ENCODE data around the gene ELAC2.
A peak's percentile ranks its signal among the peaks of the same experiment; 100 is the strongest.

ELAC2 gene, protein sequence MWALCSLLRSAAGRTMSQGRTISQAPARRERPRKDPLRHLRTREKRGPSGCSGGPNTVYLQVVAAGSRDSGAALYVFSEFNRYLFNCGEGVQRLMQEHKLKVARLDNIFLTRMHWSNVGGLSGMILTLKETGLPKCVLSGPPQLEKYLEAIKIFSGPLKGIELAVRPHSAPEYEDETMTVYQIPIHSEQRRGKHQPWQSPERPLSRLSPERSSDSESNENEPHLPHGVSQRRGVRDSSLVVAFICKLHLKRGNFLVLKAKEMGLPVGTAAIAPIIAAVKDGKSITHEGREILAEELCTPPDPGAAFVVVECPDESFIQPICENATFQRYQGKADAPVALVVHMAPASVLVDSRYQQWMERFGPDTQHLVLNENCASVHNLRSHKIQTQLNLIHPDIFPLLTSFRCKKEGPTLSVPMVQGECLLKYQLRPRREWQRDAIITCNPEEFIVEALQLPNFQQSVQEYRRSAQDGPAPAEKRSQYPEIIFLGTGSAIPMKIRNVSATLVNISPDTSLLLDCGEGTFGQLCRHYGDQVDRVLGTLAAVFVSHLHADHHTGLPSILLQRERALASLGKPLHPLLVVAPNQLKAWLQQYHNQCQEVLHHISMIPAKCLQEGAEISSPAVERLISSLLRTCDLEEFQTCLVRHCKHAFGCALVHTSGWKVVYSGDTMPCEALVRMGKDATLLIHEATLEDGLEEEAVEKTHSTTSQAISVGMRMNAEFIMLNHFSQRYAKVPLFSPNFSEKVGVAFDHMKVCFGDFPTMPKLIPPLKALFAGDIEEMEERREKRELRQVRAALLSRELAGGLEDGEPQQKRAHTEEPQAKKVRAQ

DNA sequence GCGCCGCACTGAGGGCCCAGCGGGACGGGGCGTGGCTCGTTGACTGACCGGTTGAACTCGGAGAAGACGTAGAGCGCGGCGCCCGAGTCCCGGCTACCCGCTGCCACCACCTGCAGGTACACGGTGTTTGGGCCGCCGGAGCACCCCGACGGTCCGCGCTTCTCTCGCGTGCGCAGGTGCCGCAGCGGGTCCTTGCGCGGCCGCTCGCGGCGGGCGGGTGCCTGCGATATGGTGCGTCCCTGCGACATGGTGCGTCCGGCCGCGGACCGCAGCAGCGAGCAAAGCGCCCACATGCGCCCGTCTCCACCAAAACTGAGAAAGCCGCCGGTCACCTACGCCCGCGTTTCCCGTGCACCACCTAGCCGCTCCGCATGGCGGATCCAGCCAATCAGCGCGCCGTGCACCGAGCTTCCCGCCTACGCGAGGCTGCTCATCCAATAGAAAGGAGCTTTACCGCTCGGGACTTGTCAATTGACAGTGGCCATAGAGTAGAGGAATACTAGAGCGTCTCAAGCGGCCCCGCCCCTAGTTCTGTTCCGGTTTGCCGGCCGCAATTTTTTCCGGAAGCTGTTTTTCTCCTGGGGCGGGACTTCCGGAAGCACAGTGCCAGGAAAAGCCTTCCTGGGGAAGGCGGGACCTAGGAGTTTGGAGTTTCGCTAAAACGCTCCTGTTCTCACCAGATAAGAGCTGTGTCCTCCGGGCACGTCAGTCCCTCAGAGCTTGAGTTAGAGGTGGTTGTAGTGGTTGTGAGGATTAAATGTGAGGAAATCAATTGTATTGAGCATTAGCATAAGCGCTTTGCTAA is at the start of gene ELAC2:
TSS of gene ELAC2 (minus strand) at position 373 of the 805 bp plus-strand sequence. CDS start at position 293, 80 bp downstream.
- peak; percentile 98 for DNase-seq

DNA sequence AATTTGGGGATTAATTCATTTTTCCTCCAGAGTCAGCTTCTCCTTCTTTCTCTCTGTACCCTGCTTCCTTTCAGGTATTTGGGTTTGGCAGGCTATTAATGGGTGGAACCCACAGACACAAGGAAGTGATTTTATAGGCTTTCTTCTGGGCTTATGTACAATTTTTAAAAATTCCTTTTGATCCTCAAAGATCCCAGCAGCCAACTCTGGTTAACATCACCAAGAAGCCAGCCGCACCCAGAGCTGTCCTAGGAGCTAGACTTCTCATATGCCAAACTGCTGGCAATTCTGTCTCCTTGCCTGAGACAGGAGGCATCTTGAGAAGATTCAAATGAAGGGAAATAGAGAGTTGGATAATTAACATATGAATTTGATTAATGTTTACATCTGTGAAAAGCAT is 47.2 kb upstream of the ELAC2 start:
- no peak for DNase-seq

DNA sequence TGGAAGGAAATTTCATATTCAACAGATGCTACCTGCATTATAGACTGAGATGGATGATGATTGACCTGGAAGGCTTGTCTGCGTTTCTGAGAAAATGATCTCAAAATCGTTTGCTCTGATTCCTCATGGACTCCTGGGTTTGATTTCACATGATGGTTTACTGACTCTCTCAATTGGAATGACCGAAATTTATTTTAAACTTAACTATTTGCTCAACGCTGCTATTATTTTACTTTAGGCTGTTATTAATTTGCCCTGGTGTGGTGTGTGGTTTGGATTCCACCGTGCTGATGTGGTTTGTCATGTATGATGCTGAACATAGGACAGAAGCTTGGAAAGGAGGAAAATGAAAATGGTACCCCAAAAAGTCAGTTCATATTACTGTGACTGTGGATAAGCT is 37.3 kb upstream of the ELAC2 start:
- no peak for DNase-seq

DNA sequence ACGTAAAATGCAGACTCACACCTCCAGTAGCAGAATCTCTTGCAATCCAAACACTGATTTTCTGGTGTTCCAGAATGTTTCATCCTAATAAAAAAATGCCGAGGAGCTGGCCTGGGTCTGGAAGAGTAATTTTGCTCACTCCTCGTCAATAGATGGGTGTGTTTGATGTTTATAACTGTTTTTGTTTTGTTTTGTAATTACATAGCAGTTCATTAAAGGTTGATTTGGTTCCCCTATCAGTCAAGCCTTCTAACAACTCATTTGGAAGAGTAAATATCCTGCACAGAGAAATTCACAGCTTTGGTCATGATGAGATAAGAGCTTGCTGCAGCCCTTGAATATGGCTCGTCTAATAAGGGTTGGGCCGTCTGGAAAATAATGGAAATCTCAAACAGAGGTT is 36.8 kb upstream of the ELAC2 start:
- DNase-seq, result no peak

DNA sequence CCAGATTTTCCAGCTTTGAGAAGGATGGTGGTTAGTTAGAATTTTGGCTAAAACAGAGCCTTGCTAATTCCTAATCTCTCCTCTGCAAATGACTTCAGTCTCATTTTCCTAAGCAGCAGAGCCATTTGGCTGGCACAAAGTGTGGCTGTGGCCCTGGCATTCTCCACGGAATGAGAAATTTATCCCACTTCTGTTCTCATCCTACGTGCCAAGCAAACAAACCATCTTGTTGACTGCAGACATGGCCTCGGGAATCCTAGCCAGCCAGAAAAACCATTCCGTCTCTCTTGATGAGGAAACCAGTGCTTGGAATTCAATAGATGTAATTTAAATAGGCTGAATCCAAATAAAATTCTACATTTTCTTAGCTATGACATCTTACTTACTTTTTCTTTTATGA is 34.1 kb upstream of the ELAC2 start:
- peak; percentile 54 for DNase-seq

DNA sequence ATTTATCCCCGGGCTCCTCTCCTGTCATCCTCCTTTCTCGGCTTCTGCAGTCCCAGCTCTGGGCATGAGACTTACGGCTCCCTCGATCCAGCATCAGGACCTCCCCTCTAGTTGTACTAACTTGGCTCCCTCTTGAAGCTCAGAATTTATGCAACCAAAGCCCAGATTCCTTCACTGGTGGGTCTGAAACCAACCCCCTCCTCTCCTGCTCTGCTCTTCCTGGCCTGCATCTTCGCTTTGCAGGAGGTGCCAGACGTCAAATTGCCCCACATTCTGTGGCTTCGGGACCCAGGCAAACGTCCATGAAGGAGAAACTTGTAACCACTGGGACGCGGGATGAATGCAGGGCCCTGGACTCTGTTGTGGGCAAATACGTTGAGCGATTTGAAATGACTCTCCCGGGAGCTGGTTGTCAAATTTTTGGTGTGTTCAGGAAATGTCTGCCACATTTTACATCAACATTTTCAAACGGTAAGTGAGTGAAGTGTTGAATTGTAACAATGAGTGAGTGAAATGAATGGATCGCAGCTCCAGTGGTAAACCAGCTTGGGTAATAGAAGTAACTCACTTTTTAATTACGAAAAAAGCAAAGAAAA is 29.3 kb upstream of the ELAC2 start:
- DNase-seq, result no peak

DNA sequence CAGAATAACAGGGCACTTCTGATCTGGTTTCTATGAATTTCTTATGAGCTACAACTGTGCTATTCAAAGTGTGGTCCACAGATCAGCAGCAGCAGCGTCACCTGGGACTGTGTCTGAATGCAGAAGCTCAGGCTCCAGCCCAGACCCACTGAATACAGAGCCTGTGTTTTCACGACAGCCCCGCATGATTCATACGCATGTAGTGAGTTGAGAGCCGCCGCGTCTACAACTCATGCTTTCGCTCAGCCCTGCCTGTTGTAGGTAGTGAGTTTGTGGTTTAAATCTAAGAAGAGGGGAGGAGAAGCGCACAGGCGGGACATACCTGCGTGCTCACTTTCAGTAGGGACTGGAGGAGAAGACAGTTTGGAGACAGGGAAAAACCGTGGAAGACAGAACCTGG is 28.5 kb upstream of the ELAC2 start:
- DNase-seq, result no peak

DNA sequence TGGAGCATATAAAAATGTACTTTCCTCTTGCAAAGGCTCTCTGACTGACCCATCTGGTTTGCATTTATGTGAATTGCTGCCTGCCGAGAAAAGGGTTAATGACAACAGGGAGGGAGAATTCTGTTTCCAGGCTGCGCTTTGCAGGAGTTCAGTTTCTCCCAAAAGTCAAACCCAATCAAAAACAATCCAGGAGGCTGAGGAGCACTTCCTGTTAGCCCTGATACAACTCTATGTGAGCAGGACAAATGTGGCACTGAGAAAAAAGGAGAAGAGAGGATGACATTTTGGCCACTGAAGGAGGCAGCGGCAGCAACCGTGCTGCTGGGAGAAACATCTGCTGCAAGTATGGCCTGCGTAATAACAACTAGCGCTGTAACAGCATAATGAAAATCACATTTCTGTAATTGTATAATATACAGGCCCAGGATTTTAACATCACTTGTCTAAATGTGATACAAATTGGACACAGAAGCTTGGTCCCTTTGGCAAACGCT is 26.8 kb upstream of the ELAC2 start:
- DNase-seq, result peak; percentile 41

DNA sequence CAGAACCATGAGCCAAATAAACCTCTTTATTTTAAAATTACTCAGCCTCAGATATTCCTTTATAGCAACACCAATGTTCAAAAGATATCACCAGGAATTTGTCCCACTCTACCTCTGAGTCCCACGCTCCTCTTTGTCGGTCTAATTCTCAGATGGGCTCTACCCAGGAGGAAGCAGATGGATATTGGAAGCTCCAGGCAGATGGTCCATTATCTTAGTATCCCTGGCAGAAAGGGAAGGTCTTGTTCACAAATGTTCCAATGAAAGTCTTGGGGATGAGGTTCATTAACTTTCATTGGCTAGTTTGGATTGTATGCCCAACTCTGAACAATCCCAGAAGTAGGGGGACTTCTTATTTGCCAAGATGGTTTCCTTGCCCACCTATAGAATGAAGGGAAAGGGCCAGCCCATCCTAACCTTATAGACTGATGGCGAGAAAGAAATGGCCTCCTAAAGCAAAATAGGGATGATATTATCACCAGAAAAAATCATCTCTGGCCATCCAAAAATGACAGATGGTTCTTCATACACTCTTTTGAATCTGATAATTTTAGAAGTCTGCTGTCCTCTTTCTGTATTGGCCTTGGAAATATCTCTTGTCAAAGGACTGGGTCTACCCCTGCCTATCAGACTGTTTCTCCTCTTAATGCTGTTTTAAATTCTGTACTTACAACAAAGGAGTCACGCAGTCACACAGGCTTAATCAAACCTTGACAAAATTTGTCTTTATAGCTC is 21.3 kb upstream of the ELAC2 start:
- no peak for DNase-seq

DNA sequence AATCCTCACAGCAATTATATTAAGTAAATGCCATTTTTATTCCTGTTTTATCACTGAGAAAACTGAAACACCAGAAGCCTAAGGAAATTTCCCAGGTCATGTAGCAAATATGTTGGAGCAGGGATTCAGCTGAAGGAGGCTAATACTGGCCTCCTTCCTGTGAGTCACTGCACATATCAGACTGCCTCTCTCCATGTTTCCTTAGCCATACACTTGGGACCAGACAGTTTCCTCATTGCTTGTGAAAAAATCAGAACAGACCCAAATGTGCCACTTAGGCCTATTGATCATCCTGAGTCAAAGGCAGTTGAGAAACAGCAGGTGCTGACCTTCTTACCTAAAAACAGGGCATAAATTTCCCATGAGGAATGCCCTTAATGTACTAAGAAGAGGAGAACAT is 18.9 kb upstream of the ELAC2 start:
- DNase-seq, result no peak

DNA sequence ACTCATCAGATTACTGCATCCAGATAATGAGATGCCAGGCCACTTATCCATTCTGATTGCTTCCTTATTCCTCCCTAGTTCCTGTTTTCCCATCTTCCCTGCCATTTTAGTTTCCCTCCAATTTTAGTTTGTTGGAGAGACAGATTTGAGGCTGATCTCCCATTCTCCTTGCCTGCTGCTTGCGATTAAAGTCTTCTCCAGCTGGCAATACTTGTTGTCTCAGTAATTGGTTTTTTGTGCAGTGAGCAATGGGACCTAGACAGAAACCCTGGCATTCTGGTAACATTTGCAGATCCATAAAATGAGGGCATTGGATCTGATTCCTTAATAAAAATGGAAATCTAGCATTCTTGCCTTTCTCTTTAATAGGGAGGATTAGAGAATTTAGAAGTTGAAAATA is 17.6 kb upstream of the ELAC2 start:
- no peak for DNase-seq

DNA sequence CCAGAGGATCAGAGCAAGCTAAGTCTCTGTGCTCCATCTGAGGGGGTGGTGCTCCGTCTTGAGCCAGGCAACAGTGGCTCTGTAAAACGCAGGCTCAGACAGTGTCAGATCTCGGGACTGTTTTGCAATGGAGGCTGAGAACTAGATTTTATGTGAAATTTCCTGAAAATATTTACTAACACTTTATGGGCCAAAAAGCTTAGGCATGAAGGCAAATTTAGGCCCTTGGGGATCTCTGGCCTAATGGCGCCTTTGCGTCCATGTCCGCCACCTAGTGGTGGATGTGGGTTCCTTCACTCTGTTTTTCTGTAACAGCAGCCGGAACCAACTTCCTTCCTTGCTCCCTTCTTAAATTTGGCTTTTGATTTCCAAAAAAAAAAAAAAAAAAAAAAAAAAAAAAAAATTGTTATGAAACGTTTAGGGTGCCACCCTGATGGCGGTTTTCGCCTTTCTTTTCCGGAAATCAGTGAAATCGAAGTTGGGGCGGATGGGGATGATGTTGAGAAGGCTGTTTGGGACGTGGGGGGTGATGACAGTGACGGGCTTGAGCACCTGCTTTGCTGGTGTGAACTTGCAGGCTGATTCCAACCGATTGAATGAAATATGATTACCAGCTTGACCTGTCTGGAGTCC is 14.0 kb upstream of the ELAC2 start:
- DNase-seq, result no peak

DNA sequence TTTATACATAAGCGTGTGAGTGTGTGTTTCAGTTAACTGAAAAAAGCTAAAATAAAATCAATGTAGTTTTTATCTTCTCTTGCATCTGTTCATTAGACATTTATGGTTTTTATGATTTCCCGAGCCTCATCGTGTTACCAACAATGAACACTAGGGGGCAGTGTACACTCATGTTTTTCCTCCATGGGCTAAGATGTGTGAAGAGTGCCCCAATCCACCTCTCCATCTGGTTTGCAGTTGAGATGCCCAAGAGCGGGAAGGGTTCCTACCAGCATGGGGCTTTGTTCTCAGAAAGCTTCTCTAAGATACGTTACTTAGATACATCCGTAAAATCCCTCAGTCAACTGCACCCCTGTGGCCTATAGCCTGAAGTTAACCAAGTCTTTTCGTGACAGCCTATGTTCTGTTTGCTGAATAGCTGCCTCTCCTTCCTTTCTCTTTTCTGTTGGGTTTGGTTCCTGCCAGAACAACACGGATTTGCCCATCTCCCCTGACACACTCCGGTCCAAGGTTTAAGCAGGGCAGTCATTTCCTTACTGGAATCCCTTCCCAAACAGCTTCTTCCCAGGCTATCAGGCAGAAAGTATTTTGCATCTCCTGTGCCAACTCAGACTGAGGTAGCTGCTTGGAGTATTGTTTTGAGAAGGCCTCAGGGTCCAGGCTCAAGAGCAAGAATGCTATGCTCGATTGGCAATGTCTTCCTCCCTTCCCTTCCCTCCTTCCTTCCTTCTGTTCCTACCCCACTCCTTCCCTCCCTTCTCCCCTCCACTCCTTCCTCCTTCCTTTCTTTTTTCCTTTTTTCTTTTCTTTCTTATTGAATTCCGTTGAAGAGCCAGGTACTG is 12.9 kb upstream of the ELAC2 start:
- DNase-seq, result peak; percentile 55

DNA sequence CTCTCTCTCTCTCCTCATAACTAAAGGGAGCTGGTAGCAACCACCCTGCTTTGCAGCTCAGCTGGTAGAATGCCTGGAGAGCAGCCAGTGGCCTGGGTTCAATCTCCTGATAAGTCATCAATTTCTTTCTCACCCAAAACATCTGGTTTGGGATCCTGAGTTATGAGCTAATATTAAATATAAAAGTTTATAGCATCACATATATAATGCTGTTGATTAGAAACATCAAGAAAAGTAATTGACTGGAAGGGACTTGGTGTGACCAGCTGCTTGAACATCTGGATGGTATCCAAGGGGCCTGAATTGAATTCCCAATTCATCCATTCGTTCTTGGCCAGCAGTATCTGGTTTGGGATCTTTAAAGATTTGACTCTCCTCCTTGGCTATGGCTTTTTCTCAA is 12.2 kb upstream of the ELAC2 start:
- DNase-seq, result no peak

DNA sequence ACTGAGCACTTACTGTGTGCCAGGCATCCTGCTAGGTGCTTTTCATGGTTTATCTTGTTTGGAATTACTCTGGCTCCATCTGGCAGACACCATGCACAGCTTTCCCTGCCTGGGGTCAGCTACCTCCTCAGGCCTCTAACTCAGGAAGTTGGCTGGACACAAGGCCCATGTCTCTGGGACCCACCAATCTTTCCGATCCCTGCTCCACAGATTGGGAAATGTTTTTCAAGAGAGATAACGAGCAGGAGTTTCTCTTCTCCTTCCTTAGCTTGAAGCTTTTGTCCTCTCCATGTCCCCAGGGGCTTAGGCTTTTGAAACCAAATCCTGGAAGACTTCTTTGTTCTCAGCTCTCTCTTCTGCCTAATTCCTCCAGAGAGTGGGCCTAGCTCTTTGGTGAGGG is 11.5 kb upstream of the ELAC2 start:
- no peak for DNase-seq

DNA sequence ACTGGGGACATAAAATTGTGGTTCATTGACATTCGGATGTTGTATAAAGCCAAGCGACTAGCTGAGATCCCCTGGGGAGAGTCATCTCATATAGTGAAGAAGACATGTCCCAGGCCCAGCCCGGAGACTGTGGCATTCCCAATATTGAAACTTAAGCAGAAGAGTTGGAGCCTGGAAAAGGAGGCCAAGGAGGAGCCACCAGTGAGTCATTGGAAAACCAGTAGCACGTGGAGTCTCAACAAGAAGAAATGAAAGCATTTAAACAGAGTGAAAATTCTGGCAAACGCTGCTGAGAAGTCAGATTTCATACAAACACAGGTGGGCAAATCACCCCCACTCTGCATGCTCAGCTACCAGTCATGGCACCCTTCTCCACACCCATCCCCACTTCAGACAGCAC is 9.4 kb upstream of the ELAC2 start:
- DNase-seq, result no peak

DNA sequence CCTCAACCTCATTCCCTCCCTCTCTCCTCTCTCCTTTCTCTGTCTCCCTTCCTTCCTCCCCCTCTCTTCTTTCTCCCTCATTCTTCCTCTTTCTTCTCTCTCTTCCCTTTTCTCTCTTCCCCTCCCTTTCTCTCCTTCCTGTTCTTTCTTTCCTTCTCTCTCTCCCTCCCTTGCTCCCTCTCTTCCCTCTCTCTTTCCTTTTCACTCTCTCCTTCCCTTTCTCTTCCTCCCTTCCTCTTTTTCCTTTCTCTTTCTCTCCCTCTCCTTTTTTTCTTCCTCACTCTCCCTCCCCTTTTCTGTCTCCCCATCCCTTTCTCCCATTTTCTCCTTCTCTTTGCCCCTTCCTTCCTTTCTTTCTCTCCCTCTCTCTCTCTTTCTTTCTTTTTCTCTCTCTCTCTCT is 7.9 kb upstream of the ELAC2 start:
- no peak for DNase-seq

DNA sequence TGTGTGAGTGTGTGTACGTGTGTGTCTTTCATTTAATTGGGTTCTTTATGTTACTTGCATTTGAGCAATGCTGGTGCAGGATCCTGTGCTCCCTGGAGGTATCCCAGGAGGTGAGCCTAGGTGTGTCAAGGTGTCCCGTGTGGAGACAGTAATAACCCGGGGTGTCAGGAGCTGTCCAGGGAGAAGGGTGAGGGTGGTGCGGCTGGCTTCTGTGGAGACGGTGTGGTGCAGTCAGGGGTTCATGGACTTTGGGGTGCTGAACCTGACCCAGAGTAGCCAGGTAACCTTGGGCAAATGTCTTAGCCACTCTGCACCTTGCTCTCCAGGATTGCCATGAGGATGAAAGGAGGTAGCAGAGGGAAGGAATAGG is 7.4 kb upstream of the ELAC2 start:
- no peak for DNase-seq

DNA sequence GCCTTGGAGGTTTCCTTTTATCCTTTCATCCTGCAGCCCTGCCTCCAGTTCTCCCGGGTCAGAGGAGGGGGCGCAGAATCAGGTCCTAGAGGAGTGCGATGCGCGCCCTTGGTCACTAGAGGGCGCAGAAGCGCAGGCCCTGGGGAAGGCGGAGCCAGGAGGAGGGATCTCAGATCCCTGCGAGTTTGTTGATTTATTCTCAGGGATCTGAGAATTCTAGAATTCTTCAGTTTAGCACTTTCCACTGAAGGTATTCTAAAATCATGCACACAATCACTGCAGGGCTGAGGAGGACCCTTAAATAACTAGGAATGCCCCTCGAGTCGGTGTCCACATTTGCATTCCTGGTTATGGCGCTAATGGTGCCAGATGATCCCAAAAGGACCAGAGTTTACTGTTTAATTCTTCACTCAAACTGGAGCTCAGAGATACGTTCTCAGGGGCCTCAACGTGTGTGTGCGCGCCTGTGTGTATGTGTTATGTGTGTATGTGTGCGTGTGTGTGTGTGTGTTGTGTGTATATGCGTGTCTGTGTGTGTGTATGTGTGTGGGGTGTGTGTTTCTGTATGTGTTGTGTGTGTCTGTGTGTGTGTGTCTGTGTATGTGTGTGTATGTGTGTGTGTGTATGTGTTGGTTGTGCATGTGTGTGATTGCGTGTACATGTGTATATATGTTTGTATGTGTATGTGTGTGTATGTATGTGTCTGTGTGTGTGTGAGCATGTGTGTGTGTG is 6.9 kb upstream of the ELAC2 start:
- peak; percentile 70 for DNase-seq

DNA sequence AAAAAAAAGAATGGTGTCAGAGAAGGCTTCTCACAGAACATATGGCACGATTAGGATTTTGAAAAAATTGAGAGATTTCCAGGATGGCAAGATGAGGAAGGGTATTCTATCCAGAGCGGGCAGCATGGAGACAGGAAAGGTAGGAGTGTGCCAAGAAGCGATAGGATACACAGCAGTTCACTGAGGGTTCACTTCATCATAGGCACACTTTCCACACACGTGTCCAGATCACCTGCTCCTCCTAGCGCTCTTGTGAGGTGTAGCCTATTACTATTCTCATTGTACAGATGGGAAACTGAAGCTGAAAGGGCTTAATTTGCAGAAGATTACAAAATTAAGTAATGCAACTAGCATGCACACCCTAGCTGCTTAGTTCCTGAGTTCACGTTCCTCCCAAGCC is 6.2 kb upstream of the ELAC2 start:
- DNase-seq, result no peak

All from right hindlimb (tissue), 1 donor.